Left lobe of liver (tissue), 2 donors: Measurements from ENCODE around the gene SUFU. TPM values are rescaled to one million over a fixed set of nuclear protein-coding genes. Genes with fewer than 3 reads are reported as not detected.

ENCODE experiments used
- ATAC-seq: fragments of 200-7000 bp; cut with Tn5 transposase; one replicate; pipeline ENCODE4 v1.9.1; 2020; ENCODE audit warnings: mild to moderate bottlenecking, moderate library complexity
- DNase-seq: peaks from one replicate; pipeline ENCODE4 v3.0.0-alpha.2; 2020; ENCODE audit warnings: low spot score
- total RNA-seq: library from RNA; stranded (reverse); gene quantifications from one replicate; pipeline ENCODE4 v1.2.1, GENCODE V29; 2021
- donor health status: DM: no; HTN: no; CAD: no; lungs with moderate emphysema.
- donor health status: DM: no; HTN: yes; CAD: no.

SUFU gene
- total RNA-seq, 1 donor from 2014 or later: 6.8 TPM

GRCh38 chr10:102630663-102631062 lies 126.9 kb downstream of the SUFU start:
- ATAC-seq (no peak), DNase-seq (no peak)

GRCh38 chr10:102631525-102632393 lies 128.0 kb downstream of the SUFU start:
- ATAC-seq: no peak
- DNase-seq: no peak

GRCh38 chr10:102632394-102633111 lies 128.8 kb downstream of the SUFU start:
- DNase-seq (no peak), ATAC-seq (peak; percentile 7)

GRCh38 chr10:102633287-102633686 lies 129.5 kb downstream of the SUFU start:
- peak; percentile 32 for ATAC-seq

DNA sequence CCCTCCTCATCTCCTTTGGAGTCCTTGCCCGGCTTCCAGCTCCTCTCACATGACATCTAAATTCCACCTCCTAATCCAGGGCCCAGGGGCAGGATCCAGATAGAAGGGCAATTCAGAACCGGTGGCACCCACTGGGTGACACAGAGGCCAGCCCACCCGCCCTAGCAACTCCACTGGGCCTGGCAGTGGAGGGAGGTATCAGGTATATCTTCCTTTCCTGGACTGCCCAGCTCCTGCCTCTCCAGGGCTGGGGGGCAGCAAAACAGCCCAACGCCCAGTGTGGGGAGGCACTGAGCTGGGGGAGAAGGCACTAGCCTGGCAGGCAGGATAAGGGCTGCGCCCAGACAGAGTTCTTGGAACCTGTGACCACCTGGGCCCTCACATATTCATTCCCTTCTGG lies 130.1 kb downstream of the SUFU start:
- no peak for ATAC-seq

More at GRCh38 chr10:102633287-102633686, 129.5 kb downstream of the SUFU start:
- DNase-seq: no peak

DNA sequence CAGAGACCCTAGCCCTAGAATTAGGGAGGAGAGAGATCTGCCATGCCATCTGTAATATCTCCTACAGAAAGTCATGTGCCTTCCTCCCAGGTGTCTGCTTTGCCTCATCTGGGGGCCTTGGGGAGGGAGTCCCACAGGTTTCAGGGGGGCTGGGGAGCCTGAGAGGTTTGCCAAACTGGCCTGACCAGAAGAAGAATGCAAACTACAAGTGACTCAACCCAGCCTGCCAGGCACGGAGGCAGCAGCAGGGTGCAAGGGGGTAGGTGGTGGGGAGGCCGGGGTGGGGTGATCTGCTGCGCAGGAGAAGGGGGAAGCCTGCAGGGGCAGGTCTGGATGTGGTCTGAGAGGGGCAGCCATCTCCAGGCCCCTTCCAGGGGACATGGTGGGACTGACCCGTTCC lies 130.9 kb downstream of the SUFU start:
- DNase-seq (no peak), ATAC-seq (no peak)

More for the DNA sequence above, 130.1 kb downstream of the SUFU start:
- no peak for DNase-seq

DNA sequence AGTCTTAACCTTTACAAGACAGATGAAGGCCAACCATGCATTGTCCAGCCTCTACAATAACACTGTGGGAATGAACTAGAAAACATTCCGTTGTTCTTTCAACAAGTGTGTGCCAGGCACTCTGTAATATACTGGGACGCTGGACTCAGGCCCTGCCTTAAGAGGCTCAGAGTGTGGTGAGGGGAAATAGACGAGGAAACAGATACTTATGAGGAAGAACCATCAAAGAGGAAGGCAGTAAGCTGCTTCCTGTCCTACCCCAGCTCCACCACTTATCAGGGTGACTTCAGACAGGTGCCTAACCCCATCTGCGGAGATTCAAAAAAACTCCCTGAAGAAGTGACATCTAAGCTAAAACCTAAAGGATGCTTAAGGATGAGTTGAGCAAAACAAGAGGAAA lies 131.6 kb downstream of the SUFU start:
- ATAC-seq: peak; percentile 10
- no peak for DNase-seq

- ATAC-seq (no peak), DNase-seq (no peak)
Measured at GRCh38 chr10:102639537-102639936, 135.8 kb downstream of the SUFU start.

GRCh38 chr10:102641402-102641801 lies 137.6 kb downstream of the SUFU start:
- ATAC-seq (no peak), DNase-seq (no peak)

GRCh38 chr10:102641880-102642735 lies 138.3 kb downstream of the SUFU start:
- DNase-seq (peak; percentile 99), ATAC-seq (peak; percentile 69)

- DNase-seq (peak; percentile 82), ATAC-seq (peak; percentile 16)
Measured at GRCh38 chr10:102642736-102643335, 139.1 kb downstream of the SUFU start.

- DNase-seq: peak; percentile 74
- ATAC-seq: peak; percentile 3
Measured at GRCh38 chr10:102643336-102644065, 139.7 kb downstream of the SUFU start.

- peak; percentile 79 for DNase-seq
- peak; percentile 40 for ATAC-seq
Measured at GRCh38 chr10:102644066-102644645, 140.4 kb downstream of the SUFU start, which contains the start of gene TRIM8. Gene TRIM8, plus strand, starts transcription at chr10:102644479. Its CDS starts 139 bp downstream, at chr10:102644618.

DNA sequence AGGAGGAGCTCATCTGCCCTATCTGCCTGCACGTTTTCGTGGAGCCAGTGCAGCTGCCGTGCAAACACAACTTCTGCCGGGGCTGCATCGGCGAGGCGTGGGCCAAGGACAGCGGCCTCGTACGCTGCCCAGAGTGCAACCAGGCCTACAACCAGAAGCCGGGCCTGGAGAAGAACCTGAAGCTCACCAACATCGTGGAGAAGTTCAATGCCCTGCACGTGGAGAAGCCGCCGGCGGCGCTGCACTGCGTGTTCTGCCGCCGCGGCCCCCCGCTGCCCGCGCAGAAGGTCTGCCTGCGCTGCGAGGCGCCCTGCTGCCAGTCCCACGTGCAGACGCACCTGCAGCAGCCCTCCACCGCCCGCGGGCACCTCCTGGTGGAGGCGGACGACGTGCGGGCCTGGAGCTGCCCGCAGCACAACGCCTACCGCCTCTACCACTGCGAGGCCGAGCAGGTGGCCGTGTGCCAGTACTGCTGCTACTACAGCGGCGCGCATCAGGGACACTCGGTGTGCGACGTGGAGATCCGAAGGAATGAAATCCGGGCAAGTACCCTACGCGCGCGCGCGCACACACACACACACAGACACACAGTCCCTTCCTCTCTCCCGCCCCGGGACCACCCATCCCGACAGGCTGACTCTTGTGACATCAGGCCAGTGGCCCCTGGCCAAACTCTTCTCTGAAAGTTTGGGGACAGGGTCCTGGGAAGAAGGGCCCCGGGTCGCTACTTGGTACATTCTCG lies 141.0 kb downstream of the SUFU start:
- ATAC-seq: peak; percentile 58
- peak; percentile 89 for DNase-seq

DNA sequence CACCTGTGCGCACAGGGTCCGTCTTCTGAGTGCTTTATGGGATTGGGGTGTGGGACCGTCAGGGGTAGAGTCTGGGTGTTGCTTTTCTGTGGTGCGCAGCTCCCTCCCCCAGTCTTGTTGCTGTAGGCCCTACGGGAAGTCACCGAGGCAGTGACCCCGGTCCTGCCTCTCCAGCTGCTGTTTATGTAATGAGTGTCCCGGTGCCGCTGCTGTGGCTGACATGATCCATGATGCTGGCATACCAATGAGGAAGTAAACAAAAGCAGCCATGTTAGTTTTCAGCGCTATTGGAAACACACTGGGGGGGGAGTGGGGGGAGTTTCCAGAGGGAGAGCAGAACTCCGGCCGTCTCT lies 141.6 kb downstream of the SUFU start:
- ATAC-seq: peak; percentile 45
- peak; percentile 87 for DNase-seq

DNA sequence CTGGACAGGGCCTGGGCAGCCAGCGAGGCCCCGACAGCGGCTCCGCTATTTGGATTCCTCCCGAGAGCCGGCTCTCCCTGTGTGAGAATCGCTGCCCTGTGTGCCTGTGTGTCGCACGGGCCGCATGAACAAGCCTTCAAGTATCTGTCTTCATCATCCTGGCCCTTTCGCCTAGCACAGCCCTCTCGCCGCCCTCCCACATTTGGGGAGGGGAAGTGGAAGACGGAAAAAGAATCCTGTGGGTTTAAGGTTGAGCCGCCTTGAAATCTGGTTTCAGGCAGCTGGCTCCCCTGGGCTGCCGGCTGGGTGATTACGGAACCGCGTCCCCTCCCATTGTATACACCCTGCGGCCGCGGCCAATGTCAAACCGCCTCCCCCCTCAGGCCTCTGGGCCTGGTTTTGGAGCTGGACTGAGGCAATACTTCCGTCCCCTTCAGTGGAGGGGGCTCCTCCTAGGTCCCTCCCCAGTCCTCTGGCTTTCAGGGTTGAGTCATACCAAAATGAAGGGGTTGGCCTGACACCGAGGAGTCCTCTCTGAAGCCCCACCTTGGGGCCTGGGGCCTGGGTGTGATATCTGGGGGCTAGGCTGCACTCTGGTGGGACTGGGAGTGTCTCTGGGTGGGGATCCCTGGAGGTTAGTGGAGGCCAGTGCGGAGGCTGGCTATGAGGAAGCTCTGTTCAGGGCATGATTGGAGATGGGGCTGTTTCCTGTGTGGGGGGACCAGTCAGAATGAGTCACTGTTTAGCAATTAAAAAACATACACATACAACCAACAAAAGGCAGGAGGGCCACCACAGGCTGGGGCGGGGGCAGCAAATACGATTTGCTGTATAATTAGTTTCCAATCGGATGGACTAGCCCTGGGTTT lies 142.2 kb downstream of the SUFU start:
- ATAC-seq (peak; percentile 8), DNase-seq (peak; percentile 74)

DNA sequence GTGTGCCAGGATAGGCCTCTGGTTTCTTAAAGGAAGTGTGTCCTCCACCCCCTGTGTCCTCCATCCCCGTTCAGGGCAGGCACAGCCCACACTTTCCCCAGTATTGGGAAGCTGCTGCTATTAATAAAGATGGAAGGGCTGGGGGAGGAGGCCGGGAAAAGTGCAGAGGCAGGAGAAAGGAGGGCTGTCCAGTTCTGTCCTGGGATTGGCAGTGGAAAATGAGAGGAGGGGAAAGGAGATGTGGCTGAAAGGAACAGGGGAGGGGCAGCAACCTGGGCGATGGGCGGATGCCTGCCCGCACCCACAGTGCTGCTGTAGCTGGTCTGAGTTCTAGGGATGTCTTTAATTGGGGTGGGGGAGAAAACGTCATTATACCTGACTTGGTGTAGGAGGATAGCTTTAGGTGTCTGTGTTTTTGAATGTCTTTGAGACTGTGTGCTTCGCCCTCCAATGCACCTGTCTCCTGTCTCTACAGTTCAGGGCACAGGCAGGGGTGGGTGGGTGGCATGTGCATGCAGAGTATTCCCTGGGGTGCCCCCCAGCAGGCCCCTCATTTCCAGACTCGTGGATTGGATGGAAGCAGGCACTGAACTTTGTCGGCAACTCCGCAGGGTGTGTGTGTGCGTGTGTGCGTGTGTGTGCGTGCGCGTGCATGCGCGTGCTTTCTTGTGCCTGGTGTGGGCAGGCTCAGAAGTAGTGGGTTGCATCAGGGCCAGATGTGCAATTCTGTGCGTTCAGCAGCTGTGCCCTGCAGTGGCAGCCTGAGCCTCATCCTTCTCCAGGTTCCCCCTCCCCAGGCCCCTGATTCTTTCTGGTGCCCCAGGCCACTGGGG lies 143.1 kb downstream of the SUFU start:
- no peak for DNase-seq
- no peak for ATAC-seq
